Epithelial cell of proximal tubule (primary cell): ENCODE data around the gene COL4A2. TPM values are rescaled to one million over a fixed set of nuclear protein-coding genes. Genes with fewer than 3 reads are reported as not detected.

Experiments
- DNase-seq: peaks from one replicate; pipeline ENCODE4 v3.0.0-alpha.2; 2011; ENCODE audit warnings: low read depth
- H3K4me3 ChIP-seq: 2 replicates; pipeline ENCODE4 v1.5.1; 2011; ENCODE audit warnings: low read depth, mild to moderate bottlenecking, low read length
- total RNA-seq: library from RNA; depleted of rRNA; stranded (reverse); fragments of >200 nt; gene quantifications from 2 replicates; pipeline ENCODE4 v1.2.3, GENCODE V29; 2015
- TF ChIP-seq, protein P1 (sequence below): conservative IDR thresholded peaks from 2 replicates; pipeline ENCODE4 v1.5.1; 2012; ENCODE audit warnings: low read depth, mild to moderate bottlenecking, low read length

COL4A2 gene
- total RNA-seq, 1 donor from 2014 or later, result 728 TPM

- TF ChIP-seq, protein P1, sequence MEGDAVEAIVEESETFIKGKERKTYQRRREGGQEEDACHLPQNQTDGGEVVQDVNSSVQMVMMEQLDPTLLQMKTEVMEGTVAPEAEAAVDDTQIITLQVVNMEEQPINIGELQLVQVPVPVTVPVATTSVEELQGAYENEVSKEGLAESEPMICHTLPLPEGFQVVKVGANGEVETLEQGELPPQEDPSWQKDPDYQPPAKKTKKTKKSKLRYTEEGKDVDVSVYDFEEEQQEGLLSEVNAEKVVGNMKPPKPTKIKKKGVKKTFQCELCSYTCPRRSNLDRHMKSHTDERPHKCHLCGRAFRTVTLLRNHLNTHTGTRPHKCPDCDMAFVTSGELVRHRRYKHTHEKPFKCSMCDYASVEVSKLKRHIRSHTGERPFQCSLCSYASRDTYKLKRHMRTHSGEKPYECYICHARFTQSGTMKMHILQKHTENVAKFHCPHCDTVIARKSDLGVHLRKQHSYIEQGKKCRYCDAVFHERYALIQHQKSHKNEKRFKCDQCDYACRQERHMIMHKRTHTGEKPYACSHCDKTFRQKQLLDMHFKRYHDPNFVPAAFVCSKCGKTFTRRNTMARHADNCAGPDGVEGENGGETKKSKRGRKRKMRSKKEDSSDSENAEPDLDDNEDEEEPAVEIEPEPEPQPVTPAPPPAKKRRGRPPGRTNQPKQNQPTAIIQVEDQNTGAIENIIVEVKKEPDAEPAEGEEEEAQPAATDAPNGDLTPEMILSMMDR, result no peak
- H3K4me3 ChIP-seq, result no peak overlapping the region
- no peak for DNase-seq
These were observed 140.0 kb downstream of the COL4A2 start for GRCh38 chr13:110447058-110447511.

GRCh38 chr13:110447801-110448200 is 140.7 kb downstream of the COL4A2 start:
- TF ChIP-seq, protein P1, result no peak
- DNase-seq, result no peak
- no peak overlapping the region for H3K4me3 ChIP-seq

DNA sequence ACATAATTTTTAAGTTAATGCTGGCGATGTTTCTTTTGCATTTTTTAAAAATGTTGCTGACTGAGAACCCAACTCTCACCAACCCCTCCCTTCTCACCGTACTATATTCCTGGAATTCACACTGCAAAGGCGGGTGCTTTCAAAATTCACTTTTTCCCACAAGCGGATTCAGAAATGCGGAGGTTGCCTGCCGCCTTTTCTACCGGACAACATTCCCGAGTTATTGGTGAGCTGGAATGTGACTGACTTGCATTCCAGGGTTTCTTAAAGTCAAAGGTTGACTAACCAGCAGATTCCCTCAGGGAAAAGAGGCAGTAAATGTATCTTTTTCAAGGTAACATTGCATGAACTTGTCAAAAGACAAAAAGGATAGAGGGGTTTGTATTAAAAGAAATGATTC is 141.1 kb downstream of the COL4A2 start:
- H3K4me3 ChIP-seq, result no peak overlapping the region
- TF ChIP-seq, protein P1, result no peak
- DNase-seq, result peak; percentile 63

DNA sequence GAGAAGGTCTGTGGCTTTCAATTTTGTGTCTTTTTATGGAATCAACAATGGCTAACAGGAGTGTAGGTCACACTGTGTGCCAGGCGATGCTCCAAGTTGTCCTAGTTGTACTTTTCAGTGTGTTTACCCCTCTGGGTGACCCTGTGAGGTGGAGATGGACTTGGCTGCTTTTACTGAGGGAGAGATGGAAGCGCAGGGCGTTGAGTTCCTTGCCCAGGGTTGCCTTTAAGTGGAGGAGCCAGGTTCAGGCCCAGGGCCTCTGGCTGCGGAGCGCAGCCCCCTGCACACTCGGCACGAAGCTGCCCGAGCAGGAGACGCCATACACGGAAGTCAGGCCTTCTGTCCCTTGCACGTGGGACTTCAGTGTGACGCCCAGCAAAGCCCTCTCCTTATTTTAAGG is 141.6 kb downstream of the COL4A2 start:
- DNase-seq, result no peak
- TF ChIP-seq, protein P1, result no peak

GRCh38 chr13:110449219-110450015 is 142.3 kb downstream of the COL4A2 start:
- DNase-seq, result no peak
- TF ChIP-seq, protein P1, result no peak
- H3K4me3 ChIP-seq, result no peak overlapping the region

More for the DNA sequence above, 141.6 kb downstream of the COL4A2 start:
- no peak overlapping the region for H3K4me3 ChIP-seq

- DNase-seq, result no peak
- no peak overlapping the region for H3K4me3 ChIP-seq
- TF ChIP-seq, protein P1, result no peak
These were observed 143.2 kb downstream of the COL4A2 start for GRCh38 chr13:110450016-110450900.
